Body of pancreas (tissue), 4 donors: Measurements from ENCODE around the gene PRKG1. TPM values are rescaled to one million over a fixed set of nuclear protein-coding genes. Genes with fewer than 3 reads are reported as not detected.

Source experiments
- ATAC-seq: fragments of 150-250 bp; one replicate; pipeline ENCODE4 v1.9.1; 2016
- DNase-seq, 4 donors: peaks; one replicate each; pipeline ENCODE4 v3.0.0-alpha.2; 2019
- H3K27ac ChIP-seq, 4 donors: fragments of 200-600 bp; sonication (generic); 1 replicate in 3 of 4; 2 replicates in 1 of 4; pipeline versions ENCODE4 v1.5.1 to v1.6.1; 2016 to 2019; ENCODE audit warnings: mild to moderate bottlenecking in 1 of 4, mixed read lengths in 1 of 4, moderate library complexity in 1 of 4
- H3K27me3 ChIP-seq, 2 donors: fragments of 200-600 bp; sonication (generic); one replicate each; pipeline ENCODE4 v1.6.0; 2016; ENCODE audit warnings: mild to moderate bottlenecking in 1 of 2
- H3K36me3 ChIP-seq, 2 donors: fragments of 200-600 bp; sonication (generic); replicated peaks in 1 of 2; 2 replicates each; pipeline ENCODE4 v1.5.1; 2016; ENCODE audit warnings: low read depth in 2 of 2; ENCODE audit not compliant: insufficient read depth in 1 of 2
- H3K4me1 ChIP-seq: fragments of 200-600 bp; sonication (generic); one replicate; pipeline ENCODE4 v1.6.0; 2016
- H3K4me3 ChIP-seq, 2 donors: fragments of 200-600 bp; sonication (generic); 1 replicate in 1 of 2; 2 replicates in 1 of 2; pipeline ENCODE4 v1.5.1; 2016 to 2019
- H3K9me3 ChIP-seq, 3 donors: fragments of 200-600 bp; sonication (generic); 1 replicate in 2 of 3; 2 replicates in 1 of 3; pipeline ENCODE4 v1.5.1; 2016
- POLR2A ChIP-seq, 3 donors: fragments of 450-650 bp; IDR thresholded peaks; one replicate each; pipeline ENCODE4 v1.6.1; 2016; ENCODE audit warnings: antibody characterized with exemption in 3 of 3, mild to moderate bottlenecking in 2 of 3
- WGBS, 2 donors: methylation state at CpG; one replicate each; pipeline ENCODE4 v1.1.5; 2017; 5-methylcytosine and 5-hydroxymethylcytosine counted together
- intact Hi-C: fragments of 100-400 bp; cut with DNase I; formaldehyde crosslinking; loops from one replicate; pipeline ENCODE4 v1.15.1; 2023
- total RNA-seq, 2 donors: library from RNA; depleted of rRNA; stranded (reverse); fragments of >200 nt; gene quantifications; one replicate each; pipeline ENCODE4 v1.1.0, GENCODE V29; 2016
- TF ChIP-seq, protein P1 (sequence below), 7 experiments: fragments of 450-650 bp in 4 of 7; fragments of 200-600 bp in 3 of 7; sonication (generic) in 3 of 7; IDR thresholded peaks; one replicate each; pipeline ENCODE4 v1.5.1; 2016 to 2019; ENCODE audit warnings: antibody characterized with exemption in 7 of 7

The PRKG1 gene
- total RNA-seq, 2 donors from 2014 or later: 14.2 to 18.9 TPM

DNA sequence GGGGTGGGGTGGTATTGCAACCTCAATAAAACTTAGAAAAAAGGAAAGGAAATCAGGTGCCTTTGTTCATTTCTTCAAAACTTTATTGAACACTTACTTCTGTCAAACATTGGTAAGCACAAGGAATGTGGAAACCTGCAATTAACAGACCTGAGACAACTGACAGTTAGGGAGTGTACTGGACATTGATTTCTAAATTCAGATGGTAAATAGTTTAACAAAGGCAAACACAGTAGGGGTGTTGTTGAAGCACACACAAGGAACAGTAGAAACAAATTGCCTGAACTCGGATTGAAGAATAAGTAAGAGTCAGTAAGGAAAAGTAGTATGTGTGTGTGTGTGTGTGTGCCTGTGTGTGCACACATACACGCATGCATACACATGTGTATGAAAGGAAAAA lies 516.5 kb downstream of the PRKG1 start:
- DNase-seq (no peak), ATAC-seq (no peak)
- no peak overlapping the region for H3K27ac ChIP-seq
- no peaks in the 10 kb centered on the region for H3K27me3 ChIP-seq
- H3K9me3 ChIP-seq: no peaks in the 10 kb centered on the region
- intact Hi-C loops: no loop called here
- H3K4me3 ChIP-seq: no peak overlapping the region
- TF ChIP-seq POLR2A (IDR thresholded peaks at IDR 0.05): no peak
- TF ChIP-seq, protein P1, sequence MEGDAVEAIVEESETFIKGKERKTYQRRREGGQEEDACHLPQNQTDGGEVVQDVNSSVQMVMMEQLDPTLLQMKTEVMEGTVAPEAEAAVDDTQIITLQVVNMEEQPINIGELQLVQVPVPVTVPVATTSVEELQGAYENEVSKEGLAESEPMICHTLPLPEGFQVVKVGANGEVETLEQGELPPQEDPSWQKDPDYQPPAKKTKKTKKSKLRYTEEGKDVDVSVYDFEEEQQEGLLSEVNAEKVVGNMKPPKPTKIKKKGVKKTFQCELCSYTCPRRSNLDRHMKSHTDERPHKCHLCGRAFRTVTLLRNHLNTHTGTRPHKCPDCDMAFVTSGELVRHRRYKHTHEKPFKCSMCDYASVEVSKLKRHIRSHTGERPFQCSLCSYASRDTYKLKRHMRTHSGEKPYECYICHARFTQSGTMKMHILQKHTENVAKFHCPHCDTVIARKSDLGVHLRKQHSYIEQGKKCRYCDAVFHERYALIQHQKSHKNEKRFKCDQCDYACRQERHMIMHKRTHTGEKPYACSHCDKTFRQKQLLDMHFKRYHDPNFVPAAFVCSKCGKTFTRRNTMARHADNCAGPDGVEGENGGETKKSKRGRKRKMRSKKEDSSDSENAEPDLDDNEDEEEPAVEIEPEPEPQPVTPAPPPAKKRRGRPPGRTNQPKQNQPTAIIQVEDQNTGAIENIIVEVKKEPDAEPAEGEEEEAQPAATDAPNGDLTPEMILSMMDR (IDR thresholded peaks at IDR 0.05): no peak
- H3K36me3 ChIP-seq: no peaks in the 10 kb centered on the region
- no peaks in the 10 kb centered on the region for H3K4me1 ChIP-seq
- 80 to 86% methylated on average over 2 of the region's 2 CpGs for WGBS, 2 donors

DNA sequence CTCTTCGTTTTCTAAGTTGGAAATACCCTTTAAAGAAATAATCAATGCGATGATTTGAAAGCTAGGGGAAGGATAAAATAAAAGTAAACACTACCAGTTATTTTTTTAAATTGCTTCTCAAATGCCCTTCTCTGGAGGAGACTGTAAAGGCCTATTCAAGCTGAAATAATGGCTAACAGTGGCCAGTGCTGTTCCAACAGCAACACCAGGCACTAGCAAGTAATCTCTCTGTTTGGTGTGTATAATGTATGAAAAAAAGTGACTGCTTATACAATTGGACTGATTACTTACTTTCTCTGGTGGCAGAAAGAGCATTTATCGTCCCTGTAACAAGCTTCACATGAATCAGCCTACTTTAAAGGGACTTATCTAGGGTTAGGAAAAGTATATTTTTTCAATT lies 522.4 kb downstream of the PRKG1 start:
- WGBS, 2 donors: 81 to 85% methylated on average over 3 of the region's 3 CpGs
- no peak for DNase-seq

DNA sequence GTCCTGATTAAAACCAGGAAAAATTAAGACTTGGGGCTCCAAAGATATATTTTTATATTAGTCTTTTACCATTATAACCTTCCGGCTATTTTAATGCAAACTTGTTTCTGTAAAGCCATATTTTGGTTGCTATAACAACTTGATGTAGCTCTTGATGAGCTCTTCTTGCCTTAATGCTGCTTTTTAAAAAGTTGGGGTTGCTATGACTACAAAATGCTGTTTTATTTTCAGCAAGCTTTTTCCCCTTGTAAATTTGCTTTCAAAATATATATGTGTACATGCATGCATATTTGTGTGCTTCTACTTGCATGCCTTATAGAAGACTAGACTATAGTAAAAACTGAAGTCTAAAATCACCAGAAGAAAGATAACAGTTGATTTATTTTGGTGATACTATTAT lies 525.4 kb downstream of the PRKG1 start:
- H3K27me3 ChIP-seq: no peaks in the 10 kb centered on the region
- no peaks in the 10 kb centered on the region for H3K4me1 ChIP-seq
- H3K36me3 ChIP-seq: no peaks in the 10 kb centered on the region
- TF ChIP-seq POLR2A (IDR thresholded peaks at IDR 0.05): no peak
- TF ChIP-seq, protein P1 (IDR thresholded peaks at IDR 0.05): no peak
- DNase-seq (no peak), ATAC-seq (no peak)
- intact Hi-C loops: no loop called here
- H3K4me3 ChIP-seq: no peak overlapping the region
- H3K9me3 ChIP-seq: no peaks in the 10 kb centered on the region
- H3K27ac ChIP-seq: no peak overlapping the region
- WGBS, 2 donors: 81 to 89% methylated on average over 1 of the region's 1 CpG

More for the DNA sequence above, 522.4 kb downstream of the PRKG1 start:
- no peaks in the 10 kb centered on the region for H3K9me3 ChIP-seq
- no peaks in the 10 kb centered on the region for H3K36me3 ChIP-seq
- no peak overlapping the region for H3K27ac ChIP-seq
- no peaks in the 10 kb centered on the region for H3K4me1 ChIP-seq
- no peak for TF ChIP-seq POLR2A (IDR thresholded peaks at IDR 0.05)
- TF ChIP-seq, protein P1 (IDR thresholded peaks at IDR 0.05): no peak
- H3K4me3 ChIP-seq: no peak overlapping the region
- no peak for ATAC-seq
- intact Hi-C loops: no loop called here
- no peaks in the 10 kb centered on the region for H3K27me3 ChIP-seq

DNA sequence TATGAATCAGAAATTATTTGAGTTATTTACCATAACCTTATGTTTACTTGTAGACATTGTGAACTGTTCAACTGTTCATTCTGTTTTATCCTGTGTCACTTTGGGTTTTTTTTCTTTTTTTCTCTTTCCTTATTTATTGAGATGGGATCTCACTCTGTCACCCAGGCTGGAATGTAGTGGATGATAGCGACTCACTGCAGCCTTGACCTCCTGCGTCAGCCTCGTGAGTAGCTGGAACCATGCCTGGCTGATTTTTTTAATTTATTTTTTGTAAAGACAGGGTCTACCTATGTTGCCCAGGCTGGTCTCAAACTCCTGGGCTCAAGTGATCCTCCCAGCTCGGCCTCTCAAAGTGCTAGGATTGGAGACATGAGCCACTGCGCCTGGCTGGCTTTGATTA lies 528.0 kb downstream of the PRKG1 start:
- no peak for DNase-seq
- H3K27ac ChIP-seq: no peak overlapping the region
- TF ChIP-seq POLR2A (IDR thresholded peaks at IDR 0.05): no peak
- TF ChIP-seq, protein P1 (IDR thresholded peaks at IDR 0.05): no peak

DNA sequence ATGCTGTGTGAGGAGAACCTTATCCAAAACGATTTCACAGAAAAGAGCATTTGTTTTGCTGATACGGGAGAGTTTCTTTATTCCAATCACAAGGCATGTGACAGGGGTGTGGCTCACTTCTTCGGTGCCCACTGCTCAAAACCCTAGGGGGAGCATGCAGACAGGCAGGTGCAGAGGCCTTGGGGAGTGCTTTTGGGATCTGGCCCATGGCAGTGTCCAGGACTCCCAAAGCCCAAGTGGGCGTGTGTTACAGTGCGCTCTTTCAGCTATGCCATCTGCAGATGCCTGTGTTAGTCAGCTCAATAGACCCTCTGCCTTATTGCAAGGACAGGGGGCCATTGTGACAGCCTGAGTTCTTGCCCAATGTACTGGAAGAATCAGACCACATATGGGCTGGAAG lies 530.3 kb downstream of the PRKG1 start:
- no peaks in the 10 kb centered on the region for H3K9me3 ChIP-seq
- intact Hi-C loops: no loop called here
- H3K36me3 ChIP-seq: no peaks in the 10 kb centered on the region
- H3K27me3 ChIP-seq: no peaks in the 10 kb centered on the region
- ATAC-seq (no peak), DNase-seq (no peak)
- no peak overlapping the region for H3K4me3 ChIP-seq
- H3K4me1 ChIP-seq: peaks cover 9% of the 10 kb centered on the region
- no peak for TF ChIP-seq POLR2A (IDR thresholded peaks at IDR 0.05)
- TF ChIP-seq, protein P1 (IDR thresholded peaks at IDR 0.05): no peak
- WGBS, 2 donors: 77 to 81% methylated on average over 4 to 5 of the region's 5 CpGs
- no peak overlapping the region for H3K27ac ChIP-seq

More for the DNA sequence above, 528.0 kb downstream of the PRKG1 start:
- WGBS, 2 donors: 67 to 75% methylated on average over 5 of the region's 5 CpGs
- intact Hi-C loops: no loop called here
- H3K9me3 ChIP-seq: no peaks in the 10 kb centered on the region
- no peaks in the 10 kb centered on the region for H3K36me3 ChIP-seq
- ATAC-seq: no peak
- H3K4me3 ChIP-seq: no peak overlapping the region
- H3K4me1 ChIP-seq: peaks cover 6% of the 10 kb centered on the region
- no peaks in the 10 kb centered on the region for H3K27me3 ChIP-seq
